K562 (cell line): ENCODE results near the gene CCDC106. TPM values are rescaled to one million over a fixed set of nuclear protein-coding genes. Genes with fewer than 3 reads are reported as not detected.

ENCODE experiments used
- C11orf30 ChIP-seq: fragments of 450-650 bp; IDR thresholded peaks from 2 replicates; pipeline ENCODE4 v1.6.1; 2016; ENCODE audit warnings: low read depth, mild to moderate bottlenecking
- E2F8 ChIP-seq: fragments of 450-650 bp; IDR thresholded peaks from 2 replicates; pipeline ENCODE4 v1.7.1; 2018; ENCODE audit warnings: mild to moderate bottlenecking, low read depth; ENCODE audit not compliant: partially characterized antibody
- E4F1 ChIP-seq: fragments of 250-450 bp; sonication (Bioruptor Pico); IDR thresholded peaks from 2 replicates; pipeline ENCODE4 v1.5.0; 2021; ENCODE audit warnings: mild to moderate bottlenecking, borderline replicate concordance
- FOXK2 ChIP-seq, 2 experiments: fragments of 450-650 bp; IDR thresholded peaks in 1 of 2; conservative IDR thresholded peaks in 1 of 2; 2 replicates each; pipeline ENCODE4 v1.6.1; 2016; ENCODE audit warnings: low read depth in 2 of 2, mild to moderate bottlenecking in 1 of 2
- HBP1 ChIP-seq: fragments of 450-650 bp; formaldehyde crosslinking; IDR thresholded peaks from 2 replicates; pipeline ENCODE4 v1.4.0; 2022; ENCODE audit warnings: missing genetic modification characterization
- HEY1 ChIP-seq: fragments of 250-450 bp; sonication (Bioruptor Pico); IDR thresholded peaks from 2 replicates; pipeline ENCODE4 v1.5.0; 2020; ENCODE audit warnings: mild to moderate bottlenecking, moderate library complexity, borderline replicate concordance
- JUND ChIP-seq, 2 experiments: IDR thresholded peaks; 2 replicates in 1 of 2; 3 replicates in 1 of 2; pipeline ENCODE4 v1.6.1; 2011; ENCODE audit warnings: borderline replicate concordance in 2 of 2, low read depth in 2 of 2, low read length in 2 of 2, improper control_type of control experiment in 1 of 2, missing biosample characterization in 1 of 2, missing genetic modification characterization in 1 of 2, missing genetic modification reagents in 1 of 2
- KLF13 ChIP-seq: fragments of 450-650 bp; IDR thresholded peaks from 2 replicates; pipeline ENCODE4 v1.6.1; 2016; ENCODE audit warnings: missing genetic modification characterization, low read depth, mild to moderate bottlenecking, missing compliant biosample characterization, moderate library complexity, borderline replicate concordance
- RBBP5 ChIP-seq: fragments of 200-600 bp; sonication (generic); IDR thresholded peaks from 2 replicates; pipeline ENCODE4 v1.6.1; 2012; ENCODE audit warnings: borderline replicate concordance, mild to moderate bottlenecking, low read length, control low read depth, inconsistent platforms; ENCODE audit not compliant: insufficient read depth, poor library complexity, severe bottlenecking
- RBM17 ChIP-seq: fragments of 200-400 bp; formaldehyde crosslinking; IDR thresholded peaks from 2 replicates; pipeline ENCODE4 v1.6.1; 2017; ENCODE audit warnings: low read depth, mild to moderate bottlenecking, low read length, borderline replicate concordance
- THRB ChIP-seq: fragments of 450-650 bp; formaldehyde crosslinking; conservative IDR thresholded peaks from 2 replicates; pipeline ENCODE4 v1.4.0; 2022; ENCODE audit warnings: mild to moderate bottlenecking, missing genetic modification characterization
- TRIM28 ChIP-seq: fragments of 450-650 bp; IDR thresholded peaks from 2 replicates; pipeline ENCODE4 v1.6.1; 2017
- ZFX ChIP-seq: sonication (generic); formaldehyde crosslinking; IDR thresholded peaks from 2 replicates; pipeline ENCODE4 v1.8.0; 2022; ENCODE audit warnings: mild to moderate bottlenecking, missing genetic modification reagents, moderate library complexity
- ZNF436 ChIP-seq: fragments of 250-450, 450-650 bp; sonication (Bioruptor Pico); formaldehyde crosslinking; IDR thresholded peaks from 2 replicates; pipeline ENCODE4 v1.7.0; 2020; ENCODE audit warnings: mild to moderate bottlenecking
- polyA plus RNA-seq, 8 experiments: library from polyadenylated mRNA; depleted of rRNA in 4 of 8; stranded (reverse) in 5 of 8; unstranded in 3 of 8; fragments of >200 nt; fragmentation: Nextera tagmentation in 2 of 8; fragmentation: Illumina TruSeq in 1 of 8; extraction: Ambion mirVana in 2 of 8; extraction: Trizol in 1 of 8; gene quantifications; 2 replicates each; pipeline versions ENCODE4 v1.2.1 to v1.2.3, GENCODE V29; 2011 to 2014; ENCODE audit warnings: inconsistent platforms in 1 of 8, missing spikeins in 1 of 8
- total RNA-seq, 7 experiments: library from RNA; depleted of rRNA in 6 of 7; stranded (reverse); fragments of >200 nt in 6 of 7; fragmentation: Illumina TruSeq in 2 of 7; extraction: Trizol in 2 of 7; gene quantifications; 2 replicates each; pipeline versions ENCODE4 v1.2.1 to v1.2.3, GENCODE V29; 2011 to 2021; ENCODE audit warnings: low replicate concordance in 1 of 7

CCDC106 gene
- total and polyA plus RNA-seq, 9 of the 15 experiments (the other 6 are each of a cell fraction or from before 2014, with no cell fraction given) = 0.10 to 27.5 (median 15.0) TPM; not detected in 1

- TF ChIP-seq HBP1 (CRISPR knock-in tag) (peak; percentile 39; the same call in 1 of the 2 replicates), FOXK2 (conservative IDR thresholded peaks at IDR 0.05 in 1 of 2, IDR thresholded peaks at IDR 0.05 in 1 of 2; ENCODE audit: low read depth in 2 of 2) (peak; percentile 32 to 81), RBBP5 (peak; percentile 78), ZFX (CRISPR knock-in tag) (peak; percentile 43), ZNF436 (CRISPR knock-in tag) (0 out of 2 replicates have a peak, but pooled peaks have one; percentile 37), JUND (IDR thresholded peaks at IDR 0.05; ENCODE audit: borderline replicate concordance, low read depth, low read length) (peak; percentile 87), JUND (tag; IDR thresholded peaks at IDR 0.05; ENCODE audit: borderline replicate concordance, low read depth, low read length) (no peak; the same call in 2 of the 3 replicates), E2F8 (peak; percentile 98), THRB (peak; percentile 67; the same call in 1 of the 2 replicates), RBM17 (no peak), HEY1 (no peak), TRIM28 (no peak; the same call in 1 of the 2 replicates), E4F1 (CRISPR knock-in tag) (no peak; the same call in 1 of the 2 replicates), KLF13 (tag) (peak; percentile 56; the same call in 1 of the 2 replicates), C11orf30 (peak; percentile 65)
These were observed 5.8 kb downstream of the CCDC106 start (continued) for GRCh38 chr19:55653651-55654322.
